SK-N-MC (cell line): Measurements from ENCODE around the gene TMEM154.

Source experiments
- EZH2 ChIP-seq: fragments of 200-600 bp; sonication (generic); IDR thresholded peaks from one replicate; pipeline ENCODE4 v1.6.1; 2017; ENCODE audit warnings: antibody characterized with exemption
- FOXP2 ChIP-seq: optimal IDR thresholded peaks from 2 replicates; pipeline ENCODE3; 2011; ENCODE audit warnings: mild to moderate bottlenecking, moderate library complexity; ENCODE audit not compliant: insufficient read depth; ENCODE audit errors: extremely low read length, control extremely low read depth
- POLR2AphosphoS5 ChIP-seq: IDR thresholded peaks from 2 replicates; pipeline ENCODE4 v1.6.1; 2012; ENCODE audit warnings: mild to moderate bottlenecking, low read depth, low read length, borderline replicate concordance

GRCh38 chr4:152729466-152729865, 49.7 kb upstream of the TMEM154 start:
- TF ChIP-seq EZH2 (no peak), POLR2AphosphoS5 (no peak), FOXP2 (no peak)
